Measurements from ENCODE around the gene TAF6. TPM values are rescaled to one million over a fixed set of nuclear protein-coding genes. Genes with fewer than 3 reads are reported as not detected.

TAF6 gene
- 100 to 1,000 TPM in 1 of 4 donors, 10 to 100 TPM in 3; 18.0 to 581 (median 43.9) TPM for total RNA-seq

DNA sequence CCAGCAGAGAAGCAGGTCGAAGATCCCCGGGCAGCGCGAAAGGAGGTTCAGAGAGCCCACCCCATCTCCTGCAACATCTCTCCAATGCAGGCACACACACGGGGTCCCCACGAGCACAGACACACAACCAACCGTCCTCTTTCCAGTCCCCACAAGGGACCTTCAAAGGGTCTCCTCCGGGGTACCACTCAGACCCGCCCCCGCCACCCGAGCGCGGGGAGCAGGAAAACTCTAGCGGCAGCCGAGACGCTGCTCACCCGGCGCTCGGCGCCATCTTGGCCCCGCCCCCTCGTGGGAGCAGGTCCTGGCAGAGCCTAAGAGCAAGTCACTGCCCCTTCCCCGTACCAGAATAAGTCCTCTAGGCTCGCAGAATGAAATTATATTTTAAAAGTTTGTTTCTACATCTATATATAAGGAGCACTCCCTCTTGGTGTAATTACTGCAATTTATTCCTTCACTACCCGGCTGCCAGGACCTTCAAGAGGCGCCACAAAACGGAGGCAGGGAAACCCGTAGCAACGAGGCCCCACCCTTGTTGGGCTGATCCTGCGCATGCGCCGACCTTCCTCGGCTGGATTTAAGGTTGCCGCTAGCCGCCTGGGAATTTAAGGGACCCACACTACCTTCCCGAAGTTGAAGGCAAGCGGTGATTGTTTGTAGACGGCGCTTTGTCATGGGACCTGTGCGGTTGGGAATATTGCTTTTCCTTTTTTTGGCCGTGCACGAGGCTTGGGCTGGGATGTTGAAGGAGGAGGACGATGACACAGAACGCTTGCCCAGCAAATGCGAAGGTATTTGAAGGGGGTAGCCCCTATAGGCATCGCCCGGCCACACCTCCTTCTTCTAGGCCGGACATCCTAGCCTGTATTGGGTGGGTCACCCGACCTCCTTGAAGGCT is at the start of gene TAF6, which contains the start of gene CNPY4:
TAF6 (minus strand) TSS at position 287 of the 898 bp plus-strand sequence. CDS start 5,149 bp downstream, outside the sequence.
CNPY4 (plus strand) TSS at position 563 of the 898 bp plus-strand sequence; CDS start at position 674, 111 bp downstream.
- intact Hi-C loops (cut with DNase I; ENCODE audit: low total_unique reads) (no loop called here), in situ Hi-C loops (cut with MboI; ENCODE audit: low pct_ligation_motif_present in 1 of 4, low pct_unique_long_range_greater_than_20kb in 1 of 4, low sequenced_read_pairs in 3 of 4) (no loop called here)
- no peaks in the 10 kb centered on the region for H3K27me3 ChIP-seq
- H3K9me3 ChIP-seq = no peaks in the 10 kb centered on the region
- peak; percentile 96 for DNase-seq
- TF ChIP-seq POLR2AphosphoS5 (IDR thresholded peaks at IDR 0.05) = peak; percentile 48 to 66 (median 50)
- no peak for TF ChIP-seq EP300 (IDR thresholded peaks at IDR 0.05; ENCODE audit: low read depth)
- peak; percentile 56 for TF ChIP-seq POLR2A (IDR thresholded peaks at IDR 0.05)
- TF ChIP-seq, protein P1, sequence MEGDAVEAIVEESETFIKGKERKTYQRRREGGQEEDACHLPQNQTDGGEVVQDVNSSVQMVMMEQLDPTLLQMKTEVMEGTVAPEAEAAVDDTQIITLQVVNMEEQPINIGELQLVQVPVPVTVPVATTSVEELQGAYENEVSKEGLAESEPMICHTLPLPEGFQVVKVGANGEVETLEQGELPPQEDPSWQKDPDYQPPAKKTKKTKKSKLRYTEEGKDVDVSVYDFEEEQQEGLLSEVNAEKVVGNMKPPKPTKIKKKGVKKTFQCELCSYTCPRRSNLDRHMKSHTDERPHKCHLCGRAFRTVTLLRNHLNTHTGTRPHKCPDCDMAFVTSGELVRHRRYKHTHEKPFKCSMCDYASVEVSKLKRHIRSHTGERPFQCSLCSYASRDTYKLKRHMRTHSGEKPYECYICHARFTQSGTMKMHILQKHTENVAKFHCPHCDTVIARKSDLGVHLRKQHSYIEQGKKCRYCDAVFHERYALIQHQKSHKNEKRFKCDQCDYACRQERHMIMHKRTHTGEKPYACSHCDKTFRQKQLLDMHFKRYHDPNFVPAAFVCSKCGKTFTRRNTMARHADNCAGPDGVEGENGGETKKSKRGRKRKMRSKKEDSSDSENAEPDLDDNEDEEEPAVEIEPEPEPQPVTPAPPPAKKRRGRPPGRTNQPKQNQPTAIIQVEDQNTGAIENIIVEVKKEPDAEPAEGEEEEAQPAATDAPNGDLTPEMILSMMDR (IDR thresholded peaks at IDR 0.05) = peak in 3 of 5 experiments; percentile 13 to 34 (median 28)
- H3K27ac ChIP-seq = peak within 1 kb of the TSS; percentile 88 to 94 (median 90)
- peaks cover 6 to 24% (median 21%) of the 10 kb centered on the region in 4 donors for H3K4me1 ChIP-seq
- 0% methylated on average over 47 of the region's 49 CpGs; no CpG with 5 or more reads in 1 of the 2 donors for WGBS, 2 donors (ENCODE audit: low coverage in 1 of 2)
- peak within 1 kb of the TSS; percentile 63 to 78 (median 73) for H3K4me3 ChIP-seq
- no peaks in the 10 kb centered on the region for H3K36me3 ChIP-seq

DNA sequence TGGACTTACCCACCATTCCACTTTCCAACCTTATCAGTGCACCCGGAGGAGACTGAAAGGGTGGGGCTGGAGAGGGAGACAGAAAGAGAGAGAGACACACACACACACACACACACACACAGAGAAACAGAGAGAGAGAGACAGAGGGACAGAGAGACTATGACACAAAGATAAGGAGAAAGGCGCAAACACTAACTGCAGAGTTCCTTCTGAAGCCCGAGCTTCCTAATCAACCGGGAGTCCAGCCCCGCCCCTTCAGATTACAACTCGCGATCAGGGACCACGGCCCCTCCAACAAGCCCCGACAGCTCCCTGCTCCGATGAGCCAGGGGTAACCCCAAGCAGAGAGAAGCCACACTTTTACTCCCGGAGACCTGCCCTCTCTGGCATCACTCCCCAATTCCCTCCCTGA is 48.8 kb upstream of the TAF6 start:
- in situ Hi-C loops (cut with MboI; ENCODE audit: low pct_ligation_motif_present in 1 of 4, low pct_unique_long_range_greater_than_20kb in 1 of 4, low sequenced_read_pairs in 3 of 4) = no loop called here

DNA sequence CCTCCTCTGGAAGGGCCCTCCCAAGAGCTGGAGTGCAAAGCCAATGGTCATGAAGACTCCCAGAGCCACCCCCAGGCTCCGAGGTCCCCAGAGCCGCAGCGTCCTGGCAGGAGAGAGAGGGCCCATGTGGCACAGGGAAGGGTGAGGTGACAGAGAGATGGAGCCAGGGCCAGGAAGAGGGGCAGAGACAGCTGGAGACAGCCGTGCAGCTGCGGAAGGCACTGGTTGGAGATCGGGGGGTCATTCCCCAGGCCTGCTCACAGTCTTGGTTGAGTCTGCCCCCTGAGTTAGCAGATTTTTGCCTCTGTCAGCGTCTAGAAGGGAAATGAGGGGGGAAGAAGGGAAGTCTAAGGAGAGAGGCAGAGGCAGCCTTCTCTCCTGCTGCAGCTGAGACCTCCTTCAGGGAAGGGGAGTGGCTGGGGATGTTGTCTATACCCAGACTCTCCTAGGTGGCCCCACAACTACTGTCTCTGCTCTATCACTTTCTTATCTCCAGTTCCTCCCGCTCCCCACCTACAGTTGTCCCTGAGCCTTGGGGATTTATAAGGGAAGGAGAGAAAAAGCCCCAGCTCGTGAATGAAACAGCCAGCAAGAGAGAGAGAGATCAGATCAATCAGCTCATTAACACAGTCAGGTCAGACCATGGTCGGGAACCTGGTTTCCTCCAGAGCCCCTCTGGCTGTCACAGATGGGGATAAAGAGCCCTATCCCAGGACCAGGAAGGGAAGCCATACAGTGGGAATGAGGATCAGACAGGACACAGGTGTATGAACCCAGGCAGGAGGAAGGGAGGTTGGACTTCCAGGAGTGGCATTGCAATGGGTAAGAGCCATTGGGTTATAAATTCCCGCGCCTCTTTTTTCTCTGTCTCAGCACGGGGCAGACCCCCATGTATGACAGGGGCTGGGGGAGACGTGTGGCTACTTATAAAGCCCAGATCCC is 48.1 kb upstream of the TAF6 start:
- Histone ChIP-seq H3K4me3 (peak overlapping the region in 2 of 4 donors; percentile 36 to 51), H3K27ac (peak overlapping the region; percentile 78 to 85 (median 80)), H3K9me3 (no peaks in the 10 kb centered on the region), H3K27me3 (peaks cover 16% of the 10 kb centered on the region), H3K36me3 (no peaks in the 10 kb centered on the region), H3K4me1 (peaks cover 10 to 49% (median 35%) of the 10 kb centered on the region in 4 donors)
- DNase-seq = no peak
- WGBS, 2 donors (ENCODE audit: low coverage in 1 of 2) = 51% methylated on average over 14 of the region's 14 CpGs; no CpG with 5 or more reads in 1 of the 2 donors
- in situ Hi-C loops (cut with MboI; ENCODE audit: low pct_ligation_motif_present in 1 of 4, low pct_unique_long_range_greater_than_20kb in 1 of 4, low sequenced_read_pairs in 3 of 4) (no loop called here), intact Hi-C loops (cut with DNase I; ENCODE audit: low total_unique reads) (no loop called here)
- TF ChIP-seq, protein P1 (IDR thresholded peaks at IDR 0.05) = no peak
- TF ChIP-seq POLR2AphosphoS5 (IDR thresholded peaks at IDR 0.05) (no peak), POLR2A (IDR thresholded peaks at IDR 0.05) (no peak), EP300 (IDR thresholded peaks at IDR 0.05; ENCODE audit: low read depth) (no peak)

More for the DNA sequence above, 48.8 kb upstream of the TAF6 start:
- 2% methylated on average over 11 of the region's 11 CpGs; no CpG with 5 or more reads in 1 of the 2 donors for WGBS, 2 donors (ENCODE audit: low coverage in 1 of 2)
- intact Hi-C loops (cut with DNase I; ENCODE audit: low total_unique reads) = no loop called here
- Histone ChIP-seq H3K9me3 (no peaks in the 10 kb centered on the region), H3K27me3 (peaks cover 16% of the 10 kb centered on the region), H3K4me3 (peak overlapping the region; percentile 33 to 51 (median 36)), H3K36me3 (no peaks in the 10 kb centered on the region), H3K27ac (peak overlapping the region; percentile 78 to 85 (median 80)), H3K4me1 (peaks cover 10 to 45% (median 34%) of the 10 kb centered on the region in 4 donors)
- TF ChIP-seq POLR2AphosphoS5 (IDR thresholded peaks at IDR 0.05) (no peak), EP300 (IDR thresholded peaks at IDR 0.05; ENCODE audit: low read depth) (no peak), POLR2A (IDR thresholded peaks at IDR 0.05) (peak; percentile 14)
- TF ChIP-seq, protein P1 (IDR thresholded peaks at IDR 0.05) = no peak
- peak; percentile 40 for DNase-seq

Data from transverse colon (tissue), 4 donors.